T-helper 2 cell (primary cell): ENCODE results near the gene S100A3.
"Not testable (repeated sequence)": the region's sequence is repeated elsewhere in the genome, so short reads cannot be mapped to it uniquely, and the experiment has no call there.

ENCODE experiments used
- DNase-seq, 5 experiments: peaks; one replicate each; pipeline versions ENCODE4 v3.0.0 to v3.0.0-alpha.2; 2012 to 2022

The S100A3 gene

DNA sequence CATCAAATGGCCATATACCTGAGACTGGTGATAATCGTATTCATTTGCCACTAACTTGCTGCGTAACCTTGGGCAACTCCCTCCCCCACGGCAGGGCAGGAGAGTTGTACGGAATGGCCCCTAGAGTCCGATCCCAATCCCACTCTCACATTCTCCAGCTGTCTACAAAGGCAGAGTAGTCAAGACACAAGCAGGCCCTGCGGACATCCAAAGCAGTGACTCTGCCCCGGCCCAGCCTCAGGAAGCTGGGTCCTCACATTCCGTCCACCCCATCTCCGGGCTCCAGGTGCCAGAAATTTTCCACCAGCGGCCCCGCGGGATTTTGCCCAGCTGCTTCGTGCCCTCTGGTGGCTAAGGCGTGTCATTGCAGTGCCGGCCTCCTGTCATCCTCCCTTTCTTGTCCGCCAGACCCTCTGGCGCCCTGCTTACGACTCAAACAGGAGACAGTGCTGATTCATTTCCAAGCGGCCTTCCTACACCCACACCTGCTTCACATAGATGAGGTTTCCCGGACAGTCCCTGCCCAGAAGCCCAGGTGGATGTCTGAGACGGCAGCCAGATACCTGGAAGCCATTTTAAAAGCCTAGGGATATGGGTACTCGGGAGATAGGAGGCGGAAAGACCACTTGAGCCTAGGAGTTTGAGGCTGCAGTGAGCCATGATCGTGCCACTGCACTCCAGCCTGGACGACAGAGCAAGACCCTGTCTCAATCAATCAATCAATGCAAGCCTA is 19.5 kb upstream of the S100A3 start:
- peak; percentile 59 to 79 (median 65) for DNase-seq

DNA sequence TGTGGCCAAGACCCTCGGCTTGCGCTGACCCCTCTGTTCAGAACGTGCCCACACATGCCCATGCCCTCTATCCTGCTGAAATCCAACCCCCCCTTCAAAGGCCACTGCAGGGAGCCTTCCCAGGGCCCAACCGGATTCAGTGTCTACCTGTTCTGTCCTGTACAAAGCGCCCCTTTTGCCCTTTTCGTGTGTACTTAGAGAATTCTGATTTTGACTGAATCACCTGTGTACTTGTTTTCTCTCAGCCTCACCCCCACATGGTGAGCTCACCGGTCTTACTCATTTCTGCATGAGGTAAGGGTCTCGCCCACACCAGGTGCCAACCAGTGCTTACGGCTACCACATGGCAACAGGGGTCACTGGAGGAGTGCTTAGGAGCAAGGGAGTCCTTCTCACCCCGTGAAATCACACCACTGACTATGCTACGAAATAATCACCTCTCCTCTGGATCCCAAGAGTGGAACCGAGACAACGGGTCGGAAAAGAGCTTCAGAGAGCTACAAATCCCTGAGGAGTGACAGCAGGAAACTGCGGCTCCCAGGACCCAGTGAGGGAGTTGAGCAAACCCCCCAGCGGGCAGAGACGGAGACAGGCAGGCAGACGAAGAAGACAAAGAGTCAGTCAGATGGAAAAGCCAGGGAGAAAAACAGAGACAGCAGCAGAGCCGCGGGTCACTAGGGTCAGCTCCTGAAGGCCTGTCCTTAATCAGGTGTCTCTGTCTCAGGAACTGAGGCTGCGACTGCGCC is 18.7 kb upstream of the S100A3 start:
- DNase-seq: peak in 1 of 5 experiments; percentile 39

DNA sequence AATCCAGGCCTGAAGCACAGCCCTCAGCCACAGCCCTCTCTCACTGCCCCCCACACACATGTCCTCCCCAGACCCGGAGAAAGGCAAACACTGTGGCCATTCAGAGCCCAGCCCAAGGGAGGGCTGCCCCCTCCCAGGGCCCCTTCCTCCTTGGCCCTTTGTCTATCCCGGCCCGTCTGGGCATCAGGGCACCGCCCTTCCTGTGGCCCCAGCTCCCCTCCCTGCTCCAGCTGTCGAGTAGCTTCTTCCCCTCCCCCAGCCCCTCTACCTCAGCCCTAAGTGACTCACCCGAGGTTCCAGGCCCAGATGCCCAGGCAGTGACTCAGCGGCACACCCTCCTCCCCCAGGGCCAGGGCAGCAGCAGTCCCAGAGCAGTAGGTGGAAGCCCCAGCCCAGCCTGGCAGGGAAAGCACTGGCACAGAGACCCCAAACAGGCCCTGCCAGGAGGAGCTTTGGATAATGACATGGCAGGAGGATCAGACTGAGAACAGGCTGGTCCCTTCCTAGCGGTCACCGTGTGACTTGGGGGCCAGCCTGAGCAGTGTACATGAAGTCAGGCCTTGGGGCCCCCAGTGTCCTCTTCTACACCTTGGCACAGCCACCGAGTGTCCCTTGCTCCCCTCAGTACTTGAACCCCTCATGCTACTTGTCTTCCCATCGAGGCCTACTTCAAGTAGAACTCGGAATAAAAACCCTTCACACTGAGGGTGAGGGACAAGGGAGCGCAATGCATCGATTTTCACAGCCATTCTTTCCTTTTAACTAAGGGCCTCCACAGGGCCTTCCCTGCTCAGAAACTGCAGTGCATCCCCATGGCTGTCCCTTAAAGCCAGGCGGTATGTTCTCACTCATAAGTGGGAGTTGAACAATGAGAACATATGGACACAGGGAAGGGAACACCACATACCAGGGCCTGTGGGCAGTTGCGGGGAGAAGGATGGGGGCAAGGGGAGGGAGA is 17.6 kb upstream of the S100A3 start:
- peak; percentile 24 to 89 (median 53) for DNase-seq

GRCh38 chr1:153565529-153566374 is 16.7 kb upstream of the S100A3 start, which contains the start of gene S100A2:
TSS of gene S100A2 (minus strand) at chr1:153565844. CDS start at chr1:153563877, 1,967 bp downstream.
- peak in 2 of 5 experiments; percentile 32 to 33 for DNase-seq

DNA sequence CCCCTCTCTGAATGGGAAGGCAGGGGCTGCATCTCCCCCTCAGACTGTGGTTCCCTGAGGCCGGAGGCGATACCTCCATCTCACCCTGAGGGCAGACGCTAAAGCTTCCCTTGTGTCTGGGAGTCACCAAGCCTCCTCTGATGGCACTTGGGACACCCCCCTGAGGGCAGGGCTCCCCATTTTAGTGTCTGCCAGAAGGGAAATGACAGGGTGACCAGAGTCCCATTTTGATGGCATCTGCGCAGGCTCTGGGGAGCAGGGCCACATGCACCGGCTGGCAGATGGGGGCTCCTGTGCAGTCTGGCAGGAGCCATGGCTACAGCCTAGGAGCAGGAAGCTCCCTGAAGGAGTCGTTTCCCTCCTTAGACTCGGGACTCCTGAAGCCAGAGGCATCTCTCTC is 14.9 kb upstream of the S100A3 start:
- no peak for DNase-seq

GRCh38 chr1:153563483-153563901 is 14.4 kb upstream of the S100A3 start:
- DNase-seq: no peak

DNA sequence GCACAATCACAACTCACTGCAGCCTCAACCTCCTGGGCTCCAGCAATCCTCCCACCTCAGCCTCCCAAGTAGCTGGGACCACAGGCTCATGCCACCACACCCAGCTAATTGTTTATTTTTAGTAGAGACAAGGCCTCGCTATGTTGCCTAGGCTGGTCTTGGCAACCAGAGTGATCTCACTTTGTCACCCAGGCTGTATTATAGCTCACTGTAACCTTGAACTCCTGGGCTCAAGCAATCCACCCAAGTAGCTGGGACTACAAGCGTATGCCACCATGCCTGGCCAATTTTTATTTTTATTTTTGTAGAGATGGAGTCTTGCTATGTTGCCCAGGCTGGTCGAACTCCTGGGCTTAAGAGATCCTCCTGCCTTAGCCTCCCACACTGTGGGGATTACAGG is 13.0 kb upstream of the S100A3 start:
- DNase-seq: not testable (repeated sequence)

DNA sequence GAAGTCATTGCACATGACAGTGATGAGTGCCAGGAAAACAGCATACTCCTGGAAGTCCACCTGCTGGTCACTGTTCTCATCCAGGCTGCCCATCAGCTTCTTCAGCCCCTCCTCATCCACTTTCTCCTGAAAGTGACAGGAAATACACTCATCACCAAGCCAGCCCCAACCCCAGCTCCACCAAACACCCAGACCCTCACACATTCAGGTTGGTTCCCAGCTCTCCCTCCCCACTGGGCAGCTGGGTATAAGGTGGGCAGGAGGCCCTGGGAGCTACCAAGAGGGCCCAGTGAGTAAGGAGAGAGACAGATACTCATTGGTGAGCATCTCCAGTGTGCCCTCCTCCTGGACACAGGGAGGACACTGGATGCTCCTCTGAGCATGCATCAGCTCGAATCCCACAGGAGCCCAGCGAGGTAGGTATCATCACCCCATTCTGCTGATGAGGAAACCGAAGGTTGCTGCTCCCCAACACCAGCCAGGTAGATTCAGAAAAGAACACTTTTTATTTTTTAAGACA is 12.5 kb upstream of the S100A3 start:
- no peak for DNase-seq

GRCh38 chr1:153560771-153561465 is 11.9 kb upstream of the S100A3 start:
- DNase-seq: no peak

DNA sequence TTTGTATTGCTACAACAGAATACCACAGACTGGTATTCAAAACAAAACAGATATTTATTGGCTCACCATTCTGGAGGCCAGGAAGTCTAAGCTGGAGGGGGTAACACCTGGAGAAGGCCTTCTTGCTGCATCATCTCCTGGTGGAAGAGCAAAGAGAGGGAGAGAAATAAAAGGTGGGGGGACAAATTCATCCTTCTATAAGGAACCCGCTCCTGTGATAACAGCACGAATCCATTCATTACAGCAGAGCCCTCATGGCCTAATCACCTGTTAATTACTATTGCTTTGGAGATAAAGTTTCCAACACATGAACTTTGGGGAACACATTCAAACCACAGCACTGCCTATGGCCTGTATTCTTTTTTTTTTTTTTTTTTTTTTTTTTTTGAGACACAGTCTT is 11.2 kb upstream of the S100A3 start:
- DNase-seq: no peak

GRCh38 chr1:153557877-153558276 is 8.8 kb upstream of the S100A3 start:
- DNase-seq: no peak

- DNase-seq: no peak
Measured at GRCh38 chr1:153556348-153556747, 7.3 kb upstream of the S100A3 start.

GRCh38 chr1:153553830-153554541 is 4.9 kb upstream of the S100A3 start:
- DNase-seq: no peak

DNA sequence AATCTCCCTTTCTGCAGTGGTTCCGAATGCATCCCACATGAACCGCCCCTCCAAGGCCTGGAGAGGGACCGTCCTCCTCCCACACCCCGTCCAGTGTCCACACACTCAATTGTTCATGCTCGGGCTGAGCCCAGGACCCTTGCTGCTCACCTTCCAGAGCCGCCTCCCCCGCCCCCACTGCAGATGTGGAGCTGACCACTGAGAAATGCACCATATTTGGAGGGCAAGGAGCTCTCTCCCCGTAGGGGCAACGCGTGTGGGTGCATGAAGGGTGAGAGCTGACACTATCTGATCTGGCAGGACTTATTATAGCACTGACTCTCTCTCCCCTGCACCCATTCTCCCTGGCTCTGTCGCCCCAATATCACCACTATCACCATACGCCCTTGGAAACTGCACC is 4.0 kb upstream of the S100A3 start:
- DNase-seq: no peak

- no peak for DNase-seq
Measured at GRCh38 chr1:153552335-153552734, 3.3 kb upstream of the S100A3 start.

GRCh38 chr1:153550827-153551500 is 1.9 kb upstream of the S100A3 start:
- no peak for DNase-seq

DNA sequence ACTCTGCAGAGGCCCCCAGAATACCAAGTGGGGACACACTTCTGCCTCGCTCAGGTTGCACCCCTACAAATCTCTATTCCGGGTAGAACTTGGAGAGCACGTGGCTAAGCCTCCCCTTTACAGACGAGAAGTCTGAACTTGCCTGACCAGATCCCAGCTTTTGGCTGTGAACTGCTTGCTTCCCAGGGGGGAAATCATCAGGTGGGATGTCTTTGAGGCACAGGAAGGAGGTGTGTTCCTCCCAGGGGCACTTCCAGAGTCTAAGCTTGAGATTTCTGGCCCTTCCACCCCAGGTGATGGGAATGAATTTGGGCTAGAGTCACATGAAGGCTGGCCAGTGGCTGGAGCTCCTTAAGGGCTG is 1.3 kb upstream of the S100A3 start:
- no peak for DNase-seq

DNA sequence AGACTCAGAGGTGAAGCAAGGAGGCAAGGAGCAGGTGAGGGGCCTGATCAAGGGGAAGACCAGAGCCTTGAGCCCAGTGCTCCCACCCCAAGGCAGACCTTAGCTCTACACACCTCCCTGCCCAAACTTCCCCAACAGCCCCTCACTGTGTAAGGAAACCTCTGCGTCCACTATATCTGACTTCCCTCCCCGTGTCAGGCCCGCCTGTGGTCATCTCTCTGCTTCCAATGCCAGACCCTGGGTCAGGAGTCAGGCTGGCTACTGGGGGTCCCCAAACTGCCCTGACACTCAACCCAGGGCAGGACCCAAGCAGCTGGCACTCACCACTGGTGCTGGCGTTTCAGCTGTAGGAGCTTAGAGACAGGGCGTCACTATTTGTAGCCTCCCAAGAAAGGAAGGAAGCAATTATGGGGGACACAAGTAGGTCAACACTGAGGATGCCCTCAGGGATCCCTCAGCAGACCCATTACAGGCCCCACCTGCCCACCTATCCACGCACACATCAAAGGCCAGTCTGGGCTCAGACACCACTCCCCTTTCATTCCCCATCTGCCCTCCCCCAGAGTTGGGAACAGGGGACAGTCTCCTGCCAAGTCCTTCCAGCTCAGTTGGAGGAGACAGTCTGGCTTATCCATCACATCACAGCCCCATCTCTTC is 811 bp upstream of the S100A3 start:
- DNase-seq: no peak
